ENCODE results near the gene CACNA2D1. TPM values are rescaled to one million over a fixed set of nuclear protein-coding genes. Genes with fewer than 3 reads are reported as not detected.

CACNA2D1 gene
- total and polyA plus RNA-seq, 8 donors: 10.7 to 20.8 (median 16.6) TPM

GRCh38 chr7:82305347-82306005 is 138.1 kb downstream of the CACNA2D1 start:
- no peaks in the 10 kb centered on the region for H3K4me1 ChIP-seq
- DNase-seq (no peak), ATAC-seq (no peak)
- H3K27me3 ChIP-seq: no peaks in the 10 kb centered on the region
- peaks cover 0 to 7% of the 10 kb centered on the region in 2 donors for H3K9me3 ChIP-seq
- no peaks in the 10 kb centered on the region for H3K36me3 ChIP-seq
- TF ChIP-seq CTCF (IDR thresholded peaks at IDR 0.05): no peak
- H3K27ac ChIP-seq: no peak overlapping the region
- no peak overlapping the region for H3K4me3 ChIP-seq
- intact Hi-C loops (cut with DNase I): no loop called here

- intact Hi-C loops (cut with DNase I): no loop called here
- DNase-seq (no peak), ATAC-seq (no peak)
- Histone ChIP-seq H3K27ac (no peak overlapping the region), H3K36me3 (no peaks in the 10 kb centered on the region), H3K4me3 (no peak overlapping the region), H3K9me3 (no peaks in the 10 kb centered on the region), H3K4me1 (no peaks in the 10 kb centered on the region), H3K27me3 (no peaks in the 10 kb centered on the region)
- no peak for TF ChIP-seq CTCF (IDR thresholded peaks at IDR 0.05)
Observed at GRCh38 chr7:82294865-82295264, 148.7 kb downstream of the CACNA2D1 start.

GRCh38 chr7:82294382-82294784 is 149.2 kb downstream of the CACNA2D1 start:
- no peaks in the 10 kb centered on the region for H3K27me3 ChIP-seq
- no peak for TF ChIP-seq CTCF (IDR thresholded peaks at IDR 0.05)
- H3K27ac ChIP-seq: no peak overlapping the region
- H3K4me3 ChIP-seq: no peak overlapping the region
- no peaks in the 10 kb centered on the region for H3K9me3 ChIP-seq
- H3K4me1 ChIP-seq: no peaks in the 10 kb centered on the region
- ATAC-seq: no peak
- intact Hi-C loops (cut with DNase I): no loop called here
- DNase-seq: no peak
- no peaks in the 10 kb centered on the region for H3K36me3 ChIP-seq

- no peak for TF ChIP-seq CTCF (IDR thresholded peaks at IDR 0.05)
- no peaks in the 10 kb centered on the region for H3K4me1 ChIP-seq
- H3K36me3 ChIP-seq: no peaks in the 10 kb centered on the region
- no peaks in the 10 kb centered on the region for H3K27me3 ChIP-seq
- no peak overlapping the region for H3K27ac ChIP-seq
- intact Hi-C loops (cut with DNase I): no loop called here
- H3K9me3 ChIP-seq: no peaks in the 10 kb centered on the region
- H3K4me3 ChIP-seq: no peak overlapping the region
- ATAC-seq (no peak), DNase-seq (no peak)
Observed at GRCh38 chr7:82293467-82293866, 150.1 kb downstream of the CACNA2D1 start.

- Histone ChIP-seq H3K27ac (no peak overlapping the region), H3K27me3 (no peaks in the 10 kb centered on the region), H3K36me3 (no peaks in the 10 kb centered on the region), H3K9me3 (no peaks in the 10 kb centered on the region), H3K4me1 (no peaks in the 10 kb centered on the region), H3K4me3 (no peak overlapping the region)
- DNase-seq: no peak
- no peak for TF ChIP-seq CTCF (IDR thresholded peaks at IDR 0.05)
- intact Hi-C loops (cut with DNase I): no loop called here
- ATAC-seq: no peak
Observed at GRCh38 chr7:82291931-82292330, 151.6 kb downstream of the CACNA2D1 start.
